ENCODE results near the gene LUZP2. TPM values are rescaled to one million over a fixed set of nuclear protein-coding genes. Genes with fewer than 3 reads are reported as not detected.

LUZP2 gene
- total RNA-seq, 1 experiment from 2014 or later, result 3.8 TPM

DNA sequence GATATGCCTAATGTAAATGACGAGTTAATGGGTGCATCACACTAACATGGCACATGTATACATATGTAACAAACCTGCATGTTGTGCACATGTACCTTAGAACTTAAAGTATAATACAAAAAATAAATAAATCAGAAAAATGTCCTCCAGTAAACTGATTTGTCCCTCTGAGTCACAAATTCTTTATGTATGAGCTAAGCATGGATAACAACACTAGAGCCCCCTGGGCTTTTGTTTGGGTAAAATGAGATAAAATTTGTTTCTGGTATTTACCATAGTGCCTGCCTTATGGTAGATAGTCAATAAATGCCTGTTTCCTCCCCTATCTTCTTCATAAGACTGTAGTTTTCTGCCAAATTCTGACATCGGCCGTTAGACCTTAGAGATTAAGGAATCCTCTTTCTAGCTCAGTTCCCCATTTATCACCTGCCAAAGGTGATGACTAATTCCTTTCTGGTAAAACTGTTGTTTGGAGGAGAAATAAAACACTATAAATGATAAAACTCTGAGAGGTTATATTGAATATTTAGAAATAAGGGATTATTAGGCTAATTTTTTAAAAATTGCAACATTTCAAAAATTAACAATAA, 43.6 kb upstream of the LUZP2 start:
- H3K4me1 Mint-ChIP-seq, result peaks cover 15% of the 10 kb centered on the region
- POLR2A ChIA-PET, result no interaction called here
- DNase-seq (ENCODE audit: low spot score), result no peak
- H3K27me3 Mint-ChIP-seq (ENCODE audit: low read depth), result no peaks in the 10 kb centered on the region
- H3K9me3 Mint-ChIP-seq, result no peaks in the 10 kb centered on the region
- TF ChIP-seq E2F1 (CRISPR knock-in tag; IDR thresholded peaks at IDR 0.05) (no peak), ATF2 (CRISPR knock-in tag; IDR thresholded peaks at IDR 0.05; ENCODE audit: borderline replicate concordance, low read depth) (no peak), KAT7 (CRISPR knock-in tag; IDR thresholded peaks at IDR 0.05; ENCODE audit: borderline replicate concordance) (no peak), EMX1 (CRISPR knock-in tag; IDR thresholded peaks at IDR 0.05) (no peak), HMGXB4 (CRISPR knock-in tag; IDR thresholded peaks at IDR 0.05) (no peak), ZBTB21 (CRISPR knock-in tag; IDR thresholded peaks at IDR 0.05; ENCODE audit: borderline replicate concordance) (no peak), ZNF219 (CRISPR knock-in tag; IDR thresholded peaks at IDR 0.05; ENCODE audit: borderline replicate concordance) (no peak), NR3C1 (CRISPR knock-in tag; conservative IDR thresholded peaks at IDR 0.05; ENCODE audit: low read depth) (no peak), JAZF1 (CRISPR knock-in tag; IDR thresholded peaks at IDR 0.05) (no peak), JUN (CRISPR knock-in tag; IDR thresholded peaks at IDR 0.05) (no peak), ELF4 (CRISPR knock-in tag; IDR thresholded peaks at IDR 0.05; ENCODE audit: low read depth) (no peak), TCF7 (CRISPR knock-in tag; IDR thresholded peaks at IDR 0.05; ENCODE audit: low read depth) (no peak), ERG (CRISPR knock-in tag; IDR thresholded peaks at IDR 0.05) (no peak)
- no peaks in the 10 kb centered on the region for H3K36me3 Mint-ChIP-seq
- H3K27ac Mint-ChIP-seq, result no peak overlapping the region
- no peak overlapping the region for H3K4me3 Mint-ChIP-seq
- CTCF ChIA-PET, result no interaction called here
- ATAC-seq, result no peak

GRCh38 chr11:24457985-24458384, 38.9 kb upstream of the LUZP2 start:
- peaks cover 5% of the 10 kb centered on the region; the same call in 1 of the 2 replicates for H3K9me3 Mint-ChIP-seq
- H3K27ac Mint-ChIP-seq, result no peak overlapping the region
- DNase-seq (ENCODE audit: low spot score) (no peak), ATAC-seq (no peak)
- H3K36me3 Mint-ChIP-seq, result no peaks in the 10 kb centered on the region
- POLR2A ChIA-PET, result no interaction called here
- CTCF ChIA-PET, result no interaction called here
- H3K4me3 Mint-ChIP-seq, result no peak overlapping the region
- TF ChIP-seq SMAD3 (CRISPR knock-in tag; IDR thresholded peaks at IDR 0.05; ENCODE audit: borderline replicate concordance) (no peak), TEAD4 (CRISPR knock-in tag; IDR thresholded peaks at IDR 0.05) (no peak), HMGXB4 (CRISPR knock-in tag; IDR thresholded peaks at IDR 0.05) (no peak), GABPB1 (CRISPR knock-in tag; IDR thresholded peaks at IDR 0.05) (no peak), PRRX2 (CRISPR knock-in tag; IDR thresholded peaks at IDR 0.05) (no peak), KAT7 (CRISPR knock-in tag; IDR thresholded peaks at IDR 0.05; ENCODE audit: borderline replicate concordance) (no peak), HMGA2 (CRISPR knock-in tag; IDR thresholded peaks at IDR 0.05) (no peak), TEAD1 (CRISPR knock-in tag; IDR thresholded peaks at IDR 0.05) (no peak), NFYB (CRISPR knock-in tag; conservative IDR thresholded peaks at IDR 0.05; ENCODE audit: low read depth) (no peak), CBFB (CRISPR knock-in tag; IDR thresholded peaks at IDR 0.05; ENCODE audit: low read depth) (no peak), FOXP1 (CRISPR knock-in tag; IDR thresholded peaks at IDR 0.05; ENCODE audit: borderline replicate concordance) (no peak)
- TF ChIP-seq, protein P1, sequence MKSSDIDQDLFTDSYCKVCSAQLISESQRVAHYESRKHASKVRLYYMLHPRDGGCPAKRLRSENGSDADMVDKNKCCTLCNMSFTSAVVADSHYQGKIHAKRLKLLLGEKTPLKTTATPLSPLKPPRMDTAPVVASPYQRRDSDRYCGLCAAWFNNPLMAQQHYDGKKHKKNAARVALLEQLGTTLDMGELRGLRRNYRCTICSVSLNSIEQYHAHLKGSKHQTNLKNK (CRISPR knock-in tag; IDR thresholded peaks at IDR 0.05), result no peak
- TF ChIP-seq, protein P2, sequence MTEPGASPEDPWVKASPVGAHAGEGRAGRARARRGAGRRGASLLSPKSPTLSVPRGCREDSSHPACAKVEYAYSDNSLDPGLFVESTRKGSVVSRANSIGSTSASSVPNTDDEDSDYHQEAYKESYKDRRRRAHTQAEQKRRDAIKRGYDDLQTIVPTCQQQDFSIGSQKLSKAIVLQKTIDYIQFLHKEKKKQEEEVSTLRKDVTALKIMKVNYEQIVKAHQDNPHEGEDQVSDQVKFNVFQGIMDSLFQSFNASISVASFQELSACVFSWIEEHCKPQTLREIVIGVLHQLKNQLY (CRISPR knock-in tag; IDR thresholded peaks at IDR 0.05), result no peak
- peaks cover 5% of the 10 kb centered on the region for H3K4me1 Mint-ChIP-seq
- H3K27me3 Mint-ChIP-seq (ENCODE audit: low read depth), result no peaks in the 10 kb centered on the region
